Panc1 (cell line): Measurements from ENCODE around the gene TGIF2.

Experiments
- CTCF ChIP-seq: fragments of 450-650 bp; IDR thresholded peaks from 2 replicates; pipeline ENCODE4 v1.5.1; 2017; ENCODE audit warnings: mild to moderate bottlenecking
- POLR2AphosphoS5 ChIP-seq: IDR thresholded peaks from 2 replicates; pipeline ENCODE4 v1.6.1; 2012; ENCODE audit warnings: mild to moderate bottlenecking, low read depth, low read length, moderate library complexity

- TF ChIP-seq CTCF (no peak), POLR2AphosphoS5 (no peak)
Observed at GRCh38 chr20:36569847-36570429, 3.5 kb upstream of the TGIF2 start.
